Testis (tissue), 2 donors: Measurements from ENCODE around the gene TFF2.

Source experiments
- POLR2A ChIP-seq: fragments of 450-650 bp; IDR thresholded peaks from one replicate; pipeline ENCODE4 v1.6.1; 2017; ENCODE audit warnings: antibody characterized with exemption, mild to moderate bottlenecking, moderate library complexity
- TF ChIP-seq, protein P1 (sequence below), 3 experiments: fragments of 450-650 bp in 2 of 3; fragments of 200-600 bp in 1 of 3; sonication (generic) in 1 of 3; IDR thresholded peaks; one replicate each; pipeline ENCODE4 v1.5.1; 2016 to 2019; ENCODE audit warnings: antibody characterized with exemption in 3 of 3, mild to moderate bottlenecking in 2 of 3, moderate library complexity in 1 of 3

DNA sequence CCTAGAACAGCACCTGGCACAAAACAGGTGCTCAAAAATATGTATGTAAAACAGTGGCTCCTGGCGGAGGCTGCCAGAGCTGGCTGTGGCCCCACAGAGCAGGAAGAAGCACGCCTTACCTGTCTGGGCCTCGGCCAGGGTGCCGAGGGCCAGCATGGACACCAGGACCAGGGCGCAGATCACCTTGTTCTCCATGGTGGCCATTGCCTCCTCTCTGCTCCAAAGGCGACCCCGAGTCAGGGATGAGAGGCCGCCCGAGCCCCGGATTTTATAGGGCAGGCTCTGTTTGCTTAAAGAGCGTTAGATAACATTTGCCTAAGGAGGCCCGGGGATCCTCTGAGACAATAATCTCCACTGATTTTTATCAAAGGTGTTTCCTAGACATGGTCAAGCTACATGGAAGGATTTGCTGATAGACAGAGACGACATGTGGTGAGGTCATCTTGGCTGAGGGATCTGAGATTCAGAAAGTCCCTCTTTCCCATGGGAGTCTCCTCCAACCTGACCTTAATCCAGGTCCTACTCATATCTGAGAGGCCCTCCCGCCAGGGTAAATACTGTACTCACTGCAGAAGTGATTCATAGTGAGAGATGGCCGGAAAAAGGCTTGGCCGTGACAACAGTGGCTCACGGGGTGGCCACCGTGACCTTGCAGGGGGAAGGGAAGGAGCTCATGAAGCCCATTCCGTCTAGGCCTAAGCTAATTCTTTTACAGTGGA is 15.7 kb upstream of the TFF2 start, which contains the start of gene TFF1:
- no peak for TF ChIP-seq POLR2A
- TF ChIP-seq, protein P1, sequence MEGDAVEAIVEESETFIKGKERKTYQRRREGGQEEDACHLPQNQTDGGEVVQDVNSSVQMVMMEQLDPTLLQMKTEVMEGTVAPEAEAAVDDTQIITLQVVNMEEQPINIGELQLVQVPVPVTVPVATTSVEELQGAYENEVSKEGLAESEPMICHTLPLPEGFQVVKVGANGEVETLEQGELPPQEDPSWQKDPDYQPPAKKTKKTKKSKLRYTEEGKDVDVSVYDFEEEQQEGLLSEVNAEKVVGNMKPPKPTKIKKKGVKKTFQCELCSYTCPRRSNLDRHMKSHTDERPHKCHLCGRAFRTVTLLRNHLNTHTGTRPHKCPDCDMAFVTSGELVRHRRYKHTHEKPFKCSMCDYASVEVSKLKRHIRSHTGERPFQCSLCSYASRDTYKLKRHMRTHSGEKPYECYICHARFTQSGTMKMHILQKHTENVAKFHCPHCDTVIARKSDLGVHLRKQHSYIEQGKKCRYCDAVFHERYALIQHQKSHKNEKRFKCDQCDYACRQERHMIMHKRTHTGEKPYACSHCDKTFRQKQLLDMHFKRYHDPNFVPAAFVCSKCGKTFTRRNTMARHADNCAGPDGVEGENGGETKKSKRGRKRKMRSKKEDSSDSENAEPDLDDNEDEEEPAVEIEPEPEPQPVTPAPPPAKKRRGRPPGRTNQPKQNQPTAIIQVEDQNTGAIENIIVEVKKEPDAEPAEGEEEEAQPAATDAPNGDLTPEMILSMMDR (IDR thresholded peaks at IDR 0.05), result no peak
